Measurements from ENCODE around the gene INSYN2B. TPM values are rescaled to one million over a fixed set of nuclear protein-coding genes. Genes with fewer than 3 reads are reported as not detected.

Gene INSYN2B
- total and polyA plus RNA-seq, 10 donors, result 0.09 to 5.5 (median 1.1) TPM

DNA sequence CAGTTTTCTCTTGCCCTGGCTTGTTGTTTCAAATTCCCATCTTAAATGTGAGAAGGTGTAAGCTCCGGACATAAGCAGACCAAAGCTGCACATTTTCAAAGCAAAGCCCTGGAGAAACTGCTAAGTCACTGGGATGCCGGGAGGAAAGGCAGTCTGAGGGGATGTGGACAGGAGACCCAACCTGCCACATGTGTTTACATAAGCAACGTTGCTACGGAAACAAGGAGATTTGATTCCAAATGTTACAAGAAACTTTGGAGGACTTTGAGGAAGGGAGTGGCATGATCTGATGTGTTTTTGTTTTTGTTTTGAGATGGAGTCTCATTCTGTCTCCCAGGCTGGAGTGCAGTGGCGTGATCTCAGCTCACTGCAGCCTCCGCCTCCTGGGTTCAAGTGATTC is 25.7 kb upstream of the INSYN2B start:
- no peak for TF ChIP-seq POLR2A (IDR thresholded peaks at IDR 0.05)
- no peak for TF ChIP-seq POLR2AphosphoS5 (IDR thresholded peaks at IDR 0.05)
- TF ChIP-seq, protein P1, sequence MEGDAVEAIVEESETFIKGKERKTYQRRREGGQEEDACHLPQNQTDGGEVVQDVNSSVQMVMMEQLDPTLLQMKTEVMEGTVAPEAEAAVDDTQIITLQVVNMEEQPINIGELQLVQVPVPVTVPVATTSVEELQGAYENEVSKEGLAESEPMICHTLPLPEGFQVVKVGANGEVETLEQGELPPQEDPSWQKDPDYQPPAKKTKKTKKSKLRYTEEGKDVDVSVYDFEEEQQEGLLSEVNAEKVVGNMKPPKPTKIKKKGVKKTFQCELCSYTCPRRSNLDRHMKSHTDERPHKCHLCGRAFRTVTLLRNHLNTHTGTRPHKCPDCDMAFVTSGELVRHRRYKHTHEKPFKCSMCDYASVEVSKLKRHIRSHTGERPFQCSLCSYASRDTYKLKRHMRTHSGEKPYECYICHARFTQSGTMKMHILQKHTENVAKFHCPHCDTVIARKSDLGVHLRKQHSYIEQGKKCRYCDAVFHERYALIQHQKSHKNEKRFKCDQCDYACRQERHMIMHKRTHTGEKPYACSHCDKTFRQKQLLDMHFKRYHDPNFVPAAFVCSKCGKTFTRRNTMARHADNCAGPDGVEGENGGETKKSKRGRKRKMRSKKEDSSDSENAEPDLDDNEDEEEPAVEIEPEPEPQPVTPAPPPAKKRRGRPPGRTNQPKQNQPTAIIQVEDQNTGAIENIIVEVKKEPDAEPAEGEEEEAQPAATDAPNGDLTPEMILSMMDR (IDR thresholded peaks at IDR 0.05 in 8 of 11, conservative IDR thresholded peaks at IDR 0.05 in 3 of 11), result no peak
- Histone ChIP-seq H3K9me3 (peaks cover 0 to 3% (median 0%) of the 10 kb centered on the region in 8 donors), H3K36me3 (peaks cover 0 to 87% (median 39%) of the 10 kb centered on the region in 6 donors), H3K27me3 (replicated peaks in 1 of 7) (no peaks in the 10 kb centered on the region), H3K4me1 (no peaks in the 10 kb centered on the region), H3K27ac (no peak overlapping the region), H3K4me3 (no peak overlapping the region)
- intact Hi-C loops (cut with DNase I; ENCODE audit: low total_unique reads), result no loop called here
- WGBS, 5 donors, result 77 to 90% (median 88%) methylated on average over 6 of the region's 6 CpGs
- DNase-seq, result no peak

DNA sequence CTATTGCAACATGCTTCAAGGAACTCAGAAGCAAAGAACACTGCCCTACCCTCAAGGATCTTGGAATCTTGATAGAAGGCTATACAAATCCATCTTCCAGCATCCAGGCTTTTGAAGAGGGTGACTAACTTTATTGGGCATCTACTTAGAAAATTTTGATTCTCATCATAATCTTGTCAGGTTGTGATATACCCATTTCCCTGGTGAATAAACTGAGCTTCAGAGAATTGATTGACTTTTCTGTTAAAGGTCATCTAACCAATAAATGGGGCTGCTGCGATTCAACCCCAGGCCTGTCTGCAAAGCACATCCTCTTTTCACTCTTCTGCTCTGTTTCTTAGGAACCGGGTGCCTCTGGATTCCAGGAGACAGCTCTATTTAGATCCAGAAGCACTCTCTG is 19.9 kb upstream of the INSYN2B start:
- Histone ChIP-seq H3K4me3 (no peak overlapping the region), H3K36me3 (peaks cover 0 to 85% (median 47%) of the 10 kb centered on the region in 6 donors), H3K4me1 (no peaks in the 10 kb centered on the region), H3K9me3 (peaks cover 0 to 3% (median 0%) of the 10 kb centered on the region in 8 donors), H3K27me3 (replicated peaks in 1 of 7) (no peaks in the 10 kb centered on the region), H3K27ac (no peak overlapping the region)
- TF ChIP-seq POLR2AphosphoS5 (IDR thresholded peaks at IDR 0.05), result no peak
- intact Hi-C loops (cut with DNase I; ENCODE audit: low total_unique reads), result no loop called here
- DNase-seq, result no peak
- 93 to 99% (median 97%) methylated on average over 2 of the region's 2 CpGs for WGBS, 5 donors

DNA sequence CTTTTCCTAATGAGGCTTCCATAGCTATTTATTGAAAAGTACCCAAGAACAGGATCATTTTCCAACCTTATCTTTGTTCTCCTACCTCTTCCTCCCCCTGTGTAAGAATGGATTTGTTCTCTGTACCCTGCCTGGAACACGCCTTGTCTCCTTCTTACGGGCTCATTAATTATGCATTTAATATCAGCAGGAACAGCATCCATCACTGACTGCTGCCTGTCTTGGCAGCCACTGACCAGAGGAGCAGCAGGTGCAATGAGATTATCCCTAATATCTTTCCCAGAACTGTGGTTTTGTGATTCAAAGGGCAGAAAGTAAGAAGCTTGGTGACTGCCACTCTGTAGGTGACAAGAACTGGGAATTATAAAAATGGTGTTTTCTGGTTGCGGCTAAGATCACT is 19.3 kb upstream of the INSYN2B start:
- Histone ChIP-seq H3K27me3 (replicated peaks in 1 of 7) (no peaks in the 10 kb centered on the region), H3K27ac (no peak overlapping the region)
- TF ChIP-seq, protein P1 (IDR thresholded peaks at IDR 0.05 in 8 of 11, conservative IDR thresholded peaks at IDR 0.05 in 3 of 11), result no peak
- no peak for TF ChIP-seq POLR2A (IDR thresholded peaks at IDR 0.05)
- no peak for TF ChIP-seq POLR2AphosphoS5 (IDR thresholded peaks at IDR 0.05)

DNA sequence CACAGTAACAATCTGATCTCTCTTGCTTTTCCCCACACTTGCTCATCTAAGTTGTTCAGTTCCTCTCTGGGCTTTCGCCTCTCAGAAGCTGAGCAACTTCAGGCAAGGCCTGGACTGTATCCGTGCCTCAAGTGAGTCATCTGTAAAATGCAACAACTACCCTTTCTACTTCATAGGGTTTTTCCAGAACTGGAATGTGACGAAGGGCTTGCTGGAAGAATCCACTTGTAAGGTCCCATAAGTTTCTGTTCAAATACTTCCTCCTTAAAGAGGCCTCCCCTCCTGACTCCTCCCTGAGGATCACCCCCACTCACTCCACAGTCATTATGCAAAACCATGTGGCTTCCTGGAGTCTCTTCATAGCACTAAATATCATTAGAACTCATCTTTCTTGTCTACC is 17.5 kb upstream of the INSYN2B start:
- DNase-seq, result no peak
- WGBS, 5 donors, result 61 to 82% (median 74%) methylated on average over 3 of the region's 3 CpGs
- Histone ChIP-seq H3K27ac (no peak overlapping the region), H3K9me3 (no peaks in the 10 kb centered on the region), H3K4me1 (no peaks in the 10 kb centered on the region), H3K36me3 (peaks cover 0 to 96% (median 43%) of the 10 kb centered on the region in 6 donors), H3K4me3 (no peak overlapping the region), H3K27me3 (replicated peaks in 1 of 7) (no peaks in the 10 kb centered on the region)
- TF ChIP-seq, protein P1 (IDR thresholded peaks at IDR 0.05 in 8 of 11, conservative IDR thresholded peaks at IDR 0.05 in 3 of 11), result no peak
- no peak for TF ChIP-seq POLR2AphosphoS5 (IDR thresholded peaks at IDR 0.05)
- no peak for TF ChIP-seq POLR2A (IDR thresholded peaks at IDR 0.05)
- intact Hi-C loops (cut with DNase I; ENCODE audit: low total_unique reads), result no loop called here

More for the DNA sequence above, 19.3 kb upstream of the INSYN2B start:
- no peak overlapping the region for H3K4me3 ChIP-seq
- no peak for DNase-seq
- H3K4me1 ChIP-seq, result no peaks in the 10 kb centered on the region
- intact Hi-C loops (cut with DNase I; ENCODE audit: low total_unique reads), result no loop called here
- peaks cover 0 to 91% (median 49%) of the 10 kb centered on the region in 6 donors for H3K36me3 ChIP-seq
- H3K9me3 ChIP-seq, result peaks cover 0 to 3% (median 0%) of the 10 kb centered on the region in 8 donors
- WGBS, 5 donors, result 94 to 98% (median 97%) methylated on average over 3 of the region's 3 CpGs

DNA sequence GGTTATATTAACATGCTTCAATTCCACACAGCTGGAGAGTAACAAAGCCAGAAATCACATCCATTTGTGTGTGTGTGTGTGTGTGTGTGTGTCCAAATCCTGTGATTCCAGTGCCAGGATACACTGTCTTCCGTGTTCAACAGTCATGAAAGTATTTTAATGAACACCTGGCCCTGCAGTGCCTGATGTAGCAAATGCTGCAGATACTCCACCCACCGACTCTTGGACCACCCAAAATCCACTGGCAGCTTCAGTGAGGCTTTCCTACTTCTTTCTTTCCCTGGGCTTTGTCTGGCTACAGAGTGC is 13.1 kb upstream of the INSYN2B start:
- intact Hi-C loops (cut with DNase I; ENCODE audit: low total_unique reads), result no loop called here
- no peak for TF ChIP-seq POLR2A (IDR thresholded peaks at IDR 0.05)
- TF ChIP-seq, protein P1 (IDR thresholded peaks at IDR 0.05 in 8 of 11, conservative IDR thresholded peaks at IDR 0.05 in 3 of 11), result no peak
- no peak for TF ChIP-seq POLR2AphosphoS5 (IDR thresholded peaks at IDR 0.05)
- Histone ChIP-seq H3K4me1 (no peaks in the 10 kb centered on the region), H3K4me3 (no peak overlapping the region), H3K9me3 (no peaks in the 10 kb centered on the region), H3K36me3 (peaks cover 0 to 96% (median 36%) of the 10 kb centered on the region in 6 donors), H3K27me3 (replicated peaks in 1 of 7) (no peaks in the 10 kb centered on the region), H3K27ac (no peak overlapping the region)
- 75 to 96% (median 82%) methylated on average over 2 of the region's 2 CpGs for WGBS, 5 donors
- no peak for DNase-seq

All from spleen (tissue), 11 donors.